GM19025 (cell line): ENCODE data around the gene SP100.
A peak's percentile ranks its signal among the peaks of the same experiment; 100 is the strongest.
"Not testable (repeated sequence)": the region's sequence is repeated elsewhere in the genome, so short reads cannot be mapped to it uniquely, and the experiment has no call there.

Experiments used
- ATAC-seq: cut with Tn5 transposase; IDR thresholded peaks from one replicate; pipeline ENCODE4 v1.9.1; 2021; ENCODE audit warnings: mild to moderate bottlenecking, low read depth, moderate library complexity; ENCODE audit not compliant: unreplicated experiment

SP100 gene

GRCh38 chr2:230418341-230419016, 2.5 kb downstream of the SP100 start:
- no peak for ATAC-seq

DNA sequence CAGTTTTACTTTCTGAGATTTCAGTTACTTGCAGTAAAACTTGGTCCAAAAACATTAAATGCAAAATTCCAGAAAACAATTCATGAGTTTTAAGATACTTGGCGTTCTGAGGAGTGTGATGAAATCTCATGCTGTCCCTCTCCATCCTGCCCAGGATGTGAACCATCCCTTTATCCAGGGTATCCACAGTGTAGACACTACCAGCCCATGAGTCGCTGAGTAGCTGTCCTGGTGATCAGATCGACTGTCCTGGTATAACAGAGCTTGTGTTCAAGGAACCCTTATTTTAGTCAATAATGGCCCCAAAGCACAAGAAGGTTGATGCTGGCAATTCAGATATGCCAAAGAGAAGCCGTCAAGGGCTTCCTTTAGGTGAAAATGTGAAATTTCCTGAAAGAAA, 3.2 kb downstream of the SP100 start:
- ATAC-seq: no peak

- ATAC-seq: no peak
Measured at GRCh38 chr2:230422149-230422548, 6.1 kb downstream of the SP100 start.

- no peak for ATAC-seq
Measured at GRCh38 chr2:230423851-230424458, 8.0 kb downstream of the SP100 start.

GRCh38 chr2:230425377-230425776, 9.4 kb downstream of the SP100 start:
- ATAC-seq: no peak

DNA sequence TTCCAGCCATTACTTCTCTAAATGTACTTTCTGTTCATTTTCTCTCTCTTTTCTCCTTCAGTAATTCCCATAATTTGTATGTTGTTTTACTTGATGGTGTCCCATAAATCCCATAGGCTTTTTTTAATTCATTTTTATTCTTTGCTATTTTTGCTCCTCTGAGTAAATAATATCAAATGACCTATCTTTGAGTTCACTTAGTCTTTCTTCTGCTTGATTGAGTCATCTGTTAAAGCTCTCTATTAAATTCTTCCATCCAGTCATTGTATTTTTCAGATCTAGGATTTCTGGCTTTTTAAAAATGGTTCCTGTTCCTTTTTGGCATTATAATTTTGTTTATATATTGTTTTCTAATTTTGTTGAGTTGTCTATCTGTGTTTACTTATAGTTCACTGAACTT, 13.5 kb downstream of the SP100 start:
- no peak for ATAC-seq

GRCh38 chr2:230430957-230431910, 15.2 kb downstream of the SP100 start:
- no peak for ATAC-seq

DNA sequence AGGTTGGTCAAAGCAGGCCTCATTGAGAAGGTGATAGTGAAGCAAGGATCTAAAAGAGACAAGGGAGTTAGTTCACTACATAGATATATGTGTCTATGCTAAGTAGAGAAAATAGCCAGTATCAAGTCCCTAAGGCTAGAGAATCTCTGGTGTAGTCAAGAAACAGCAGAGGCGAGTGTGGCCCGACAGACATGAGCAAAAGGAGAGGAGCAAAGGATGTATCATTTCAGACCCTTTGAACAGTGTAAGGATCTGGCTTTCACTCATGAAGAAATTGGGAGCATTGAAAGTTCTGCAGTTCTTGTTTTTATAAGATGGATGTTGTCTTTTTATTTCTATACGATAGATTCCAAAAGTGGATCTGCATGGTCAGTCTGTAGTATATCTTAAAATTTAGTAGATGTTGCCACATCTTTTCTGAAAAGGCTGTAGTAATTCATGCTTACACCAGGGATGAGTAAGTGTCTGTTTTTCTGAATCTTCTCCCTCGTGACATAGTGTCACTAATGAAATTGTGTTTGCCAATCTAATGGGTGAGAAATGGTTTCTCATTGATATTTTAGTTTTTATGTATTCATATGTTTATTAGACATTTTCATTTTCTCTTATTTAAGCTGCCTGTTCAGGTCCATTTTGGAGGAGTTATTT, 18.8 kb downstream of the SP100 start:
- no peak for ATAC-seq

GRCh38 chr2:230435431-230435830, 19.4 kb downstream of the SP100 start:
- no peak for ATAC-seq

DNA sequence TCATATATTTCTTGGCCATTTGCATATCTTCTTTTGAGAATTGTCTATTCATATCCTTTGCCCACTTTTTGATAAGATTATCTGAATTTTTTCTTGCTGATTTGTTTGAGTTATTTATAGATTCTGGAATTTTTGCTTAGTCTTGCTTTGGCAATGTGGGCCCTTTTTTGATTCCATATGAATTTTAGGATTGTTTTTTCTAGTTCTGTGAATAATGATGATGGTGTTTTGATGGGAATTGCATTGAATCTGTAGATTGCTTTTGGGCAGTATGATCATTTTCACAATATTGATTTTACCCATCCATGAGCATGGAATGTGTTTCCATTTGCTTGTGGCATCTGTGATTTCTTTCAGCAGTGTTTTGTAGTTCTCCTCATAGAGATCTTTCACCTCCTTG, 23.1 kb downstream of the SP100 start:
- ATAC-seq: not testable (repeated sequence)

- ATAC-seq: no peak
Measured at GRCh38 chr2:230439590-230439989, 23.6 kb downstream of the SP100 start.

DNA sequence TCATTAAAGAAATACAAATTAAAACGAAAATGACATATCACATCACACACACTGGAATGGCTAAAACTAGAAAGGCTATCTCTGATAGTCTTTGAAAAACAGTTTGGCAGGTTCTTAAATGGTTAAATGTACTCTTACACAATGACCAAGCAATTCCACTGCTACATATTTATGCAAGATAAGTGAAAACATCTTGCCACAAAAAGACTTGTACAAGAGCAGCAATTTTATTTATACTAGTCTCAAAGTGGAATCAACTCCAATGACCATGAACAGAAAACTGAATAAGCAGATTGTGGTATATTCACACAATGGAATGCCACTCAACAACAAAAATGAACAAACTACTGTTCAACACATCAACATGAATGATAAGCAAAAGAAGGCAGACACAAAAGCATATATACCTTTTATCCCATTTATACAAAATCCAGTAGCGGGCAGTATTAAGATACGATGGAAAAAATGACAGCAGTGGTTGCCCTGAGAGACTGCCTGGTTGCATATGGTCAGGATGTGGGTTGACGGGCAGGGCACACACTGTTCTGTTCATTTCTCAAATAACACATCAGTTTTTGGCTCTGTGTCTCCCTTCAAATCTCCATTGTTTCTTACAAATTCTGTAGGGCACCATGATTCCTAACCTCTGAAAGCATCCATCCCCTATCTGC, 25.4 kb downstream of the SP100 start:
- peak; percentile 62 for ATAC-seq

DNA sequence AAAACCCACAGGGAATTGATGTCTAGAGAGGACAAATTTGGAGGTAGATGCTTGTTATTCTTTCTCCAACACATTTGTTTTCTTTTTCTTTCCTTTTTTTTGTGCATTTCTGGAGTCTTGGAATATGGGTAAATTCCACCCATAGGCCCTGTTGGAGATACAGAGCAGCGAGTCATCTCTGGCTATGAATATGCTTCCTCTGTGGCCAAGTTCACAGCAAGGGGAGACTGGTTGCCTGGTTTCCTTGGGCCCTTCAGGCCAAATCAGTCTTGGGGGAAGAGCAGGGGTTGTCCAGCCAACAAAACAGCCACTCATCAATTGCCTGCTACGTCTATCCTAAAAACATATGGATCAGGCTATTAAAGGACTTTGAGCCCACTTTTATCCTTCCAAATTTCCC, 27.5 kb downstream of the SP100 start:
- ATAC-seq: no peak

GRCh38 chr2:230444832-230445231, 28.8 kb downstream of the SP100 start:
- ATAC-seq: no peak

- ATAC-seq: no peak
Measured at GRCh38 chr2:230447036-230447435, 31.0 kb downstream of the SP100 start.

DNA sequence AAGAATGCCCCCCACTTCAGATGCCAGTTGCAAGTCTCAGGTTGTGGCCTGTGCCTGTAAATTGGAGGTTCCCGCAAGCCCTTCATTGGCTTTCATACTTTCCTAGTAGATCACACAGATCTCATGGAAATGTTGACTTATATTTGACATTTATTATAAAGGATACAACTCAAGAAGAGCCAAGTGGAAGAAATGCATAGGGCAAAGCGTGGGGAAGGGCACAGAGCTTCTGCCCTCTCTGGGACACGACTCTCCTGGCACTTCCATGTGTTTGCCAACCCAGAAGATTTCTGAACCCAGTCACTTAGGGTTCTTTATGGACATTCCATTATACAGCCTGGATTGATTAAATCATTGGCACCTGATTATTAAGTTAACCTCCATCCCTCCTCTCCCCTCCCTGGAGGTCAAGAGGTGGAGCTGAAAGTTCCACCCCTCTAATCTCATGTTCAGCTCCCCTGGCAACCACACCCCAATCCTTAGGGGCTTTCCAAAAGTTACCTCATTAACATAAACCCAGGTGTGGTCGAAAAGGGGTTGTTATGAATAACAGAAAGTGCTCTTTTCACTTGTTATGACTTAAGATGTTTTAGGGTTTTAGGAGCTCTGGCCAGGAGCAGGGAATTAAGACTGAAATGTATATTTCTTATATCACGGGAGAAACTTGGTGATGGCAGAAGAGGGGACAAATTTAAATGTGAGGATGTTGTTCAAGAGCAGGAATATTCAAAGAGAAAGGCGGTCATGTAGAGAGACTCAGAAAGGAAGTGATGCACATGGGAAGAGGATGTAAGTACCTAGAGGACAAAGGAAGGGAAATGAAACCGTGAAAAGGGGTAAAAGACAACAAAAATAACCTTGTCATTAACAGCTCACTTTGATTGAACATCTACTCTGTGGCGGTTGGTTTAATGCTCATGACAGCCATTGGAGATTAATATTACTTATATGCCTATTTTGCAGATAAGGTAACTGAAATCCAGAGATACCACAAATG, 31.8 kb downstream of the SP100 start:
- ATAC-seq: peak; percentile 81

- ATAC-seq: no peak
Measured at GRCh38 chr2:230449901-230450467, 34.0 kb downstream of the SP100 start.

DNA sequence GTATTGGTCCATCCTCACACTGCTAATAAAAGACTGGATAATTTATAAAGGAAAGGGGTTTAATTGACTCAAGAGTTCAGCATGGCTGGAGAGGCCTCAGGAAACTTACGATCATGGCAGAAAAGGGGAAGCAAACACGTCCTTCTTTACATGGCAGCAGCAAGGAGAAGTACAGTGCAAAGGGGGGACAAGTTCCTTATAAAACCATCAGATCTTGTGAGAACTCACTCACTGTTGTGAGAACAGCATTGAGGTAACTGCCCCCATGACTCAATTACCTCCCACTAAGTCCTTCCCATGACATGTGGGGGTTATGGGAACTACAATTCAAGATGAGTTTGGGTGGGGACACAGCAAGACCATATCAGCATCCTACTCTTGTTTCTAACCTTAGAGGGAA, 37.0 kb downstream of the SP100 start:
- no peak for ATAC-seq
